ENCODE results near the gene HARBI1. TPM values are rescaled to one million over a fixed set of nuclear protein-coding genes. Genes with fewer than 3 reads are reported as not detected.

HARBI1 gene
- total and polyA plus RNA-seq, 2 of the 8 experiments (the other 6 are each of a cell fraction or from before 2014, with no cell fraction given) = 3.8 to 5.1 TPM

GRCh38 chr11:46560300-46560991, 56.6 kb downstream of the HARBI1 start (continued):
- TF ChIP-seq RBBP5 (IDR thresholded peaks at IDR 0.05; ENCODE audit: borderline replicate concordance, low read depth, low read length) (no peak), BCL11A (IDR thresholded peaks at IDR 0.05; ENCODE audit: low read depth in 2 of 2, low read length in 2 of 2) (no peak), CTCF (IDR thresholded peaks at IDR 0.05; ENCODE audit: control extremely low read depth in 1 of 3, insufficient read depth in 1 of 3, low read depth in 1 of 3, low read length in 3 of 3) (no peak)

Measured in H1 (cell line).